Astrocyte (in vitro differentiated cells and primary cell): ENCODE measurements around the gene PIGU. TPM values are rescaled to one million over a fixed set of nuclear protein-coding genes. Genes with fewer than 3 reads are reported as not detected.

Source experiments
- DNase-seq: peaks from one replicate; pipeline ENCODE4 v3.0.0-alpha.2; 2010; ENCODE audit warnings: low read depth
- FAIRE-seq: peaks from 2 replicates; lab custom pipeline; 2011; peaks lifted over from hg19 to GRCh38; lab: Jason Lieb, UNC
- H2AFZ ChIP-seq: 2 replicates; pipeline ENCODE4 v1.6.0; 2012; ENCODE audit warnings: low read depth, low read length, inconsistent platforms
- H3K27ac ChIP-seq: 2 replicates; pipeline ENCODE4 v1.5.1; 2011; ENCODE audit warnings: low read depth, low read length, inconsistent platforms
- H3K27me3 ChIP-seq: 2 replicates; pipeline ENCODE4 v1.6.0; 2011; ENCODE audit warnings: low read length, inconsistent platforms; ENCODE audit not compliant: insufficient read depth
- H3K36me3 ChIP-seq: 2 replicates; pipeline ENCODE4 v1.5.1; 2011; ENCODE audit warnings: low read length, inconsistent platforms; ENCODE audit not compliant: insufficient read depth
- H3K4me1 ChIP-seq: 2 replicates; pipeline ENCODE4 v1.5.1; 2011; ENCODE audit warnings: low read length, inconsistent platforms; ENCODE audit not compliant: insufficient read depth
- H3K4me2 ChIP-seq: 2 replicates; pipeline ENCODE4 v1.6.0; 2012; ENCODE audit warnings: low read length, inconsistent platforms
- H3K4me3 ChIP-seq: 2 replicates; pipeline ENCODE4 v1.5.1; 2011; ENCODE audit warnings: low read depth, mild to moderate bottlenecking, low read length, inconsistent platforms; ENCODE audit not compliant: insufficient read depth
- H3K79me2 ChIP-seq: 2 replicates; pipeline ENCODE4 v1.6.0; 2012; ENCODE audit warnings: mild to moderate bottlenecking, low read length, inconsistent platforms; ENCODE audit not compliant: insufficient read depth
- H3K9ac ChIP-seq: 2 replicates; pipeline ENCODE4 v1.6.0; 2012; ENCODE audit warnings: mild to moderate bottlenecking, low read length, inconsistent platforms
- H3K9me3 ChIP-seq: 2 replicates; pipeline ENCODE4 v1.5.1; 2012; ENCODE audit warnings: low read depth, mild to moderate bottlenecking, low read length, inconsistent platforms; ENCODE audit not compliant: insufficient read depth
- H4K20me1 ChIP-seq: 2 replicates; pipeline ENCODE4 v1.6.0; 2012; ENCODE audit warnings: low read length, inconsistent platforms; ENCODE audit not compliant: insufficient read depth
- H3K27ac Mint-ChIP-seq: one replicate; pipeline ENCODE4 v1.8.0; 2021; ENCODE audit warnings: mild to moderate bottlenecking, mixed read lengths; ENCODE audit not compliant: unreplicated experiment
- H3K27me3 Mint-ChIP-seq: one replicate; pipeline ENCODE4 v1.8.0; 2021; ENCODE audit warnings: low read depth, mixed read lengths; ENCODE audit not compliant: unreplicated experiment
- H3K36me3 Mint-ChIP-seq: one replicate; pipeline ENCODE4 v1.8.0; 2021; ENCODE audit warnings: low read depth, mixed read lengths; ENCODE audit not compliant: unreplicated experiment
- H3K4me1 Mint-ChIP-seq: one replicate; pipeline ENCODE4 v1.8.0; 2021; ENCODE audit warnings: low read depth, mixed read lengths; ENCODE audit not compliant: unreplicated experiment
- H3K4me3 Mint-ChIP-seq: one replicate; pipeline ENCODE4 v1.8.0; 2021; ENCODE audit warnings: mild to moderate bottlenecking, moderate library complexity, mixed read lengths; ENCODE audit not compliant: unreplicated experiment
- H3K9me3 Mint-ChIP-seq: one replicate; pipeline ENCODE4 v1.8.0; 2021; ENCODE audit warnings: mild to moderate bottlenecking, mixed read lengths; ENCODE audit not compliant: unreplicated experiment
- CTCF ChIP-seq: IDR thresholded peaks from 2 replicates; pipeline ENCODE4 v1.5.1; 2011; ENCODE audit warnings: low read depth, mild to moderate bottlenecking, inconsistent platforms, low read length, moderate library complexity; ENCODE audit not compliant: insufficient read depth
- EZH2 ChIP-seq: IDR thresholded peaks from 2 replicates; pipeline ENCODE4 v1.6.1; 2012; ENCODE audit warnings: mild to moderate bottlenecking, low read length, inconsistent platforms; ENCODE audit not compliant: insufficient read depth
- total RNA-seq: library from RNA; stranded (reverse); gene quantifications from 2 replicates; pipeline ENCODE4 v1.2.1, GENCODE V29; 2021

Gene PIGU
- total RNA-seq, 1 donor from 2014 or later = 16.7 TPM

DNA sequence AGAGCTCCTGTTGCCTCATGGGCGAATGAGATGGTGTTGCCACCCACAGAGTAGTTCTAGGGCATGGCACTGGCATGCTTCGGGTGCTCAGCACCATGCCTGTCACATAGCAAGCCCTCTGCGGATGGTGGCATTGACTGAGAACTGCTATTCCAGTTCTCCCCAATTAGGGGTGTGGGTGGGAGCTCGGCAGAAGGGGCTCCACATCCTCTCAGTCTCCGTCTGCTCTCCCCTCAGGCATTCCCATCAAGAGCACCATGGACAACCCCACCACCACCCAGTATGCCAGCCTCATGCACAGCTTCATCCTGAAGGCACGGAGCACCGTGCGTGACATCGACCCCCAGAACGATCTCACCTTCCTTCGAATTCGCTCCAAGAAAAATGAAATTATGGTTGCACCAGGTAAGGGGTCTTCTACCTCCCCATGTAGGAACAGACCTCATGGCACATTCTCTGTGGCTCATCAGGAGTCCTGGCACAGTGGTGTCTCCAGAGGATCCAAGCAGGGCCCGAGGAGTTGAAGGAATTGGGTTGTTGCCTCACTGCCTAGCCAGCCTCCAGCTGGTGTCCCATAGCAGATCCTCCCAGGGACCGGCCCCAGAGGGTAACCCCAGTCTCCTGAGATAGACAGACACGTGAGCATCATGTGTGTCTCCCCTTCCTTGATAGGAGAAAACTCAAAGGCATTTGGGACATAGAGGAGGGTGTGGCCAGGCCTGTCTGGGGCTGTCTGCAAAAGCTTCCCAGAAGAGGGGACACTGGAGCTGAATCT is 142.3 kb downstream of the PIGU start:
- Histone ChIP-seq H3K27me3 (no peaks in the 10 kb centered on the region), H4K20me1 (peaks cover 79% of the 10 kb centered on the region), H3K4me3 (no peak overlapping the region), H3K36me3 (peaks cover 69% of the 10 kb centered on the region), H3K4me1 (no peaks in the 10 kb centered on the region), H3K4me2 (no peak overlapping the region), H3K9ac (no peak overlapping the region), H3K27ac (no peak overlapping the region), H3K9me3 (no peaks in the 10 kb centered on the region), H2AFZ (no peak overlapping the region), H3K79me2 (peaks cover 29% of the 10 kb centered on the region)
- DNase-seq = no peak
- H3K27me3 Mint-ChIP-seq = no peaks in the 10 kb centered on the region
- H3K4me3 Mint-ChIP-seq = no peak overlapping the region
- no peak for TF ChIP-seq CTCF
- TF ChIP-seq EZH2 = no peak
- H3K9me3 Mint-ChIP-seq = no peaks in the 10 kb centered on the region
- no peak for FAIRE-seq
- H3K36me3 Mint-ChIP-seq = peaks cover 8% of the 10 kb centered on the region
- H3K4me1 Mint-ChIP-seq = no peaks in the 10 kb centered on the region
- no peak overlapping the region for H3K27ac Mint-ChIP-seq

DNA sequence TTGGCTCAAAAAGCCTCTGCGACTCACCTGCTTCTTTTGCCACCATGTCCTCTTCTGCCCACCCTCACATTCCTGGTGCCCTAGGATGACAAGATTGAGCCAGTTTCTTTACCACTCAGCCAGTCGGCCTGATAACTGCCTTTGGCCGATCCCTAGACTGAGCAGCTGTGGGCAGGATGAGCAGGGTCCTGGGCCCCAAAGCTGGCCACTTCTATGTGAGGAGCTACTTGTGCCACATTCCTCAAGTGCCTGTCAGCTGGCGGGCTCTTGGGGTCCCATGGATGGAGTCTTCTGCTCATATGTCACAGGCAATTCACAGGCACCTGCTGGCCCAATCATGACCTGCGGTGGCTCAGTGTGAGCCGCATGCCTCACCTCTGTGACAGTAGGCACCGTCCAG is 144.1 kb downstream of the PIGU start:
- no peak overlapping the region for H3K4me2 ChIP-seq
- peaks cover 18% of the 10 kb centered on the region for H3K36me3 Mint-ChIP-seq
- DNase-seq (no peak), FAIRE-seq (no peak)
- H3K36me3 ChIP-seq = peaks cover 72% of the 10 kb centered on the region
- no peaks in the 10 kb centered on the region for H3K4me1 ChIP-seq
- peaks cover 29% of the 10 kb centered on the region for H3K79me2 ChIP-seq
- no peak overlapping the region for H3K4me3 ChIP-seq
- H3K27me3 ChIP-seq = no peaks in the 10 kb centered on the region
- no peaks in the 10 kb centered on the region for H3K4me1 Mint-ChIP-seq
- H3K27me3 Mint-ChIP-seq = no peaks in the 10 kb centered on the region
- no peak overlapping the region for H3K27ac Mint-ChIP-seq
- no peak overlapping the region for H3K9ac ChIP-seq
- no peaks in the 10 kb centered on the region for H3K9me3 ChIP-seq
- H3K4me3 Mint-ChIP-seq = no peak overlapping the region
- H3K27ac ChIP-seq = no peak overlapping the region
- TF ChIP-seq CTCF = no peak
- TF ChIP-seq EZH2 = no peak
- peaks cover 78% of the 10 kb centered on the region for H4K20me1 ChIP-seq
- H2AFZ ChIP-seq = no peak overlapping the region
- H3K9me3 Mint-ChIP-seq = no peaks in the 10 kb centered on the region

GRCh38 chr20:34532320-34532719 is 144.6 kb downstream of the PIGU start:
- Histone ChIP-seq H3K4me2 (no peak overlapping the region), H3K79me2 (peaks cover 32% of the 10 kb centered on the region), H3K27ac (no peak overlapping the region), H3K9me3 (no peaks in the 10 kb centered on the region), H4K20me1 (peaks cover 78% of the 10 kb centered on the region), H3K4me1 (no peaks in the 10 kb centered on the region), H3K27me3 (no peaks in the 10 kb centered on the region), H3K4me3 (no peak overlapping the region), H3K36me3 (peaks cover 72% of the 10 kb centered on the region), H3K9ac (no peak overlapping the region), H2AFZ (no peak overlapping the region)
- Mint-ChIP-seq H3K9me3 (no peaks in the 10 kb centered on the region), H3K4me1 (peaks cover 1% of the 10 kb centered on the region), H3K4me3 (no peak overlapping the region), H3K27ac (no peak overlapping the region), H3K27me3 (no peaks in the 10 kb centered on the region), H3K36me3 (peaks cover 18% of the 10 kb centered on the region)
- DNase-seq (no peak), FAIRE-seq (no peak)
- TF ChIP-seq CTCF = no peak
- no peak for TF ChIP-seq EZH2
